HepG2 (cell line): ENCODE data around the gene CASKIN2. TPM values are rescaled to one million over a fixed set of nuclear protein-coding genes. Genes with fewer than 3 reads are reported as not detected.
A peak's percentile ranks its signal among the peaks of the same experiment; 100 is the strongest.

Source experiments
- ETV6 ChIP-seq: sonication (generic); formaldehyde crosslinking; conservative IDR thresholded peaks from 2 replicates; pipeline ENCODE4 v1.4.0; 2020; ENCODE audit warnings: missing genetic modification reagents
- FOXA1 ChIP-seq, 2 experiments: fragments of 450-650 bp in 1 of 2; sonication (generic) in 1 of 2; formaldehyde crosslinking in 1 of 2; IDR thresholded peaks; 2 replicates each; pipeline versions ENCODE4 v1.4.0 to v1.6.1; 2016 to 2020; ENCODE audit warnings: missing genetic modification reagents in 1 of 2
- HES4 ChIP-seq: sonication (generic); formaldehyde crosslinking; IDR thresholded peaks from 2 replicates; pipeline ENCODE4 v1.9.0; 2021; ENCODE audit warnings: mild to moderate bottlenecking, missing genetic modification reagents, borderline replicate concordance
- RELA ChIP-seq: sonication (generic); formaldehyde crosslinking; IDR thresholded peaks from 2 replicates; pipeline ENCODE4 v1.4.0; 2020; ENCODE audit warnings: missing genetic modification reagents
- TERF1 ChIP-seq: sonication (generic); formaldehyde crosslinking; IDR thresholded peaks from 2 replicates; pipeline ENCODE4 v1.8.0; 2022; ENCODE audit warnings: mild to moderate bottlenecking, missing genetic modification reagents, moderate library complexity
- TRIM22 ChIP-seq: fragments of 450-650 bp; IDR thresholded peaks from 2 replicates; pipeline ENCODE4 v1.6.1; 2017
- XRCC5 ChIP-seq: fragments of 200-400 bp; formaldehyde crosslinking; optimal IDR thresholded peaks from 2 replicates; pipeline ENCODE3; 2017; ENCODE audit warnings: mild to moderate bottlenecking, low read length
- ZBTB8A ChIP-seq: sonication (generic); formaldehyde crosslinking; IDR thresholded peaks from 2 replicates; pipeline ENCODE4 v1.4.0; 2020; ENCODE audit warnings: mild to moderate bottlenecking, low read depth, missing genetic modification reagents, borderline replicate concordance
- ZFP36L2 ChIP-seq: sonication (generic); formaldehyde crosslinking; IDR thresholded peaks from 2 replicates; pipeline ENCODE4 v1.4.0; 2020; ENCODE audit warnings: missing genetic modification reagents
- ZNF441 ChIP-seq: sonication (generic); formaldehyde crosslinking; IDR thresholded peaks from 2 replicates; pipeline ENCODE4 v1.7.0; 2021; ENCODE audit warnings: missing genetic modification reagents, borderline replicate concordance
- ZNF569 ChIP-seq: sonication (generic); formaldehyde crosslinking; IDR thresholded peaks from 2 replicates; pipeline ENCODE4 v1.5.0; 2020; ENCODE audit warnings: mild to moderate bottlenecking, missing genetic modification reagents, moderate library complexity, borderline replicate concordance
- polyA plus RNA-seq, 8 experiments: library from polyadenylated mRNA; depleted of rRNA in 3 of 8; stranded (reverse) in 7 of 8; unstranded in 1 of 8; fragments of >200 nt; fragmentation: Illumina TruSeq in 4 of 8; extraction: Trizol in 4 of 8; gene quantifications; 2 replicates each; pipeline versions ENCODE4 v1.2.1 to v1.2.3, GENCODE V29; 2011 to 2016; ENCODE audit warnings: low read depth in 4 of 8, missing spikeins in 1 of 8, mixed read lengths in 1 of 8; ENCODE audit not compliant: insufficient read depth in 1 of 8
- total RNA-seq, 5 experiments: library from RNA; depleted of rRNA; stranded (reverse); fragments of >200 nt; fragmentation: Illumina TruSeq; extraction: Trizol; gene quantifications; 2 replicates each; pipeline ENCODE4 v1.2.3, GENCODE V29; 2016; ENCODE audit warnings: low read depth in 1 of 5
- TF ChIP-seq, protein P1 (sequence below): sonication (generic); formaldehyde crosslinking; IDR thresholded peaks from 2 replicates; pipeline ENCODE4 v1.4.0; 2020; ENCODE audit warnings: mild to moderate bottlenecking, missing genetic modification reagents, borderline replicate concordance
- TF ChIP-seq, protein P2 (sequence below): sonication (generic); formaldehyde crosslinking; IDR thresholded peaks from 2 replicates; pipeline ENCODE4 v1.4.0; 2020; ENCODE audit warnings: mild to moderate bottlenecking, missing genetic modification reagents
- TF ChIP-seq, protein P3 (sequence below): sonication (generic); formaldehyde crosslinking; IDR thresholded peaks from 2 replicates; pipeline ENCODE4 v1.5.0; 2020; ENCODE audit warnings: missing genetic modification reagents

Gene CASKIN2
- total and polyA plus RNA-seq, 2 of the 13 experiments (the other 11 are each of a cell fraction or from before 2014, with no cell fraction given) = 5.2 to 7.8 TPM

GRCh38 chr17:75549246-75550138, 34.2 kb upstream of the CASKIN2 start (continued):
- TF ChIP-seq, protein P1, sequence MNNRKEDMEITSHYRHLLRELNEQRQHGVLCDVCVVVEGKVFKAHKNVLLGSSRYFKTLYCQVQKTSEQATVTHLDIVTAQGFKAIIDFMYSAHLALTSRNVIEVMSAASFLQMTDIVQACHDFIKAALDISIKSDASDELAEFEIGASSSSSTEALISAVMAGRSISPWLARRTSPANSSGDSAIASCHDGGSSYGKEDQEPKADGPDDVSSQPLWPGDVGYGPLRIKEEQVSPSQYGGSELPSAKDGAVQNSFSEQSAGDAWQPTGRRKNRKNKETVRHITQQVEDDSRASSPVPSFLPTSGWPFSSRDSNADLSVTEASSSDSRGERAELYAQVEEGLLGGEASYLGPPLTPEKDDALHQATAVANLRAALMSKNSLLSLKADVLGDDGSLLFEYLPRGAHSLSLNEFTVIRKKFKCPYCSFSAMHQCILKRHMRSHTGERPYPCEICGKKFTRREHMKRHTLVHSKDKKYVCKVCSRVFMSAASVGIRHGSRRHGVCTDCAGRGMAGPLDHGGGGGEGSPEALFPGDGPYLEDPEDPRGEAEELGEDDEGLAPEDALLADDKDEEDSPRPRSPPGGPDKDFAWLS (CRISPR knock-in tag) = no peak
- TF ChIP-seq ZNF441 (CRISPR knock-in tag) = no peak
- TF ChIP-seq ZBTB8A = no peak
- TF ChIP-seq ZNF569 = no peak
- no peak for TF ChIP-seq ETV6 (CRISPR knock-in tag)
- TF ChIP-seq RELA = no peak; the same call in 1 of the 2 replicates
- TF ChIP-seq, protein P2, sequence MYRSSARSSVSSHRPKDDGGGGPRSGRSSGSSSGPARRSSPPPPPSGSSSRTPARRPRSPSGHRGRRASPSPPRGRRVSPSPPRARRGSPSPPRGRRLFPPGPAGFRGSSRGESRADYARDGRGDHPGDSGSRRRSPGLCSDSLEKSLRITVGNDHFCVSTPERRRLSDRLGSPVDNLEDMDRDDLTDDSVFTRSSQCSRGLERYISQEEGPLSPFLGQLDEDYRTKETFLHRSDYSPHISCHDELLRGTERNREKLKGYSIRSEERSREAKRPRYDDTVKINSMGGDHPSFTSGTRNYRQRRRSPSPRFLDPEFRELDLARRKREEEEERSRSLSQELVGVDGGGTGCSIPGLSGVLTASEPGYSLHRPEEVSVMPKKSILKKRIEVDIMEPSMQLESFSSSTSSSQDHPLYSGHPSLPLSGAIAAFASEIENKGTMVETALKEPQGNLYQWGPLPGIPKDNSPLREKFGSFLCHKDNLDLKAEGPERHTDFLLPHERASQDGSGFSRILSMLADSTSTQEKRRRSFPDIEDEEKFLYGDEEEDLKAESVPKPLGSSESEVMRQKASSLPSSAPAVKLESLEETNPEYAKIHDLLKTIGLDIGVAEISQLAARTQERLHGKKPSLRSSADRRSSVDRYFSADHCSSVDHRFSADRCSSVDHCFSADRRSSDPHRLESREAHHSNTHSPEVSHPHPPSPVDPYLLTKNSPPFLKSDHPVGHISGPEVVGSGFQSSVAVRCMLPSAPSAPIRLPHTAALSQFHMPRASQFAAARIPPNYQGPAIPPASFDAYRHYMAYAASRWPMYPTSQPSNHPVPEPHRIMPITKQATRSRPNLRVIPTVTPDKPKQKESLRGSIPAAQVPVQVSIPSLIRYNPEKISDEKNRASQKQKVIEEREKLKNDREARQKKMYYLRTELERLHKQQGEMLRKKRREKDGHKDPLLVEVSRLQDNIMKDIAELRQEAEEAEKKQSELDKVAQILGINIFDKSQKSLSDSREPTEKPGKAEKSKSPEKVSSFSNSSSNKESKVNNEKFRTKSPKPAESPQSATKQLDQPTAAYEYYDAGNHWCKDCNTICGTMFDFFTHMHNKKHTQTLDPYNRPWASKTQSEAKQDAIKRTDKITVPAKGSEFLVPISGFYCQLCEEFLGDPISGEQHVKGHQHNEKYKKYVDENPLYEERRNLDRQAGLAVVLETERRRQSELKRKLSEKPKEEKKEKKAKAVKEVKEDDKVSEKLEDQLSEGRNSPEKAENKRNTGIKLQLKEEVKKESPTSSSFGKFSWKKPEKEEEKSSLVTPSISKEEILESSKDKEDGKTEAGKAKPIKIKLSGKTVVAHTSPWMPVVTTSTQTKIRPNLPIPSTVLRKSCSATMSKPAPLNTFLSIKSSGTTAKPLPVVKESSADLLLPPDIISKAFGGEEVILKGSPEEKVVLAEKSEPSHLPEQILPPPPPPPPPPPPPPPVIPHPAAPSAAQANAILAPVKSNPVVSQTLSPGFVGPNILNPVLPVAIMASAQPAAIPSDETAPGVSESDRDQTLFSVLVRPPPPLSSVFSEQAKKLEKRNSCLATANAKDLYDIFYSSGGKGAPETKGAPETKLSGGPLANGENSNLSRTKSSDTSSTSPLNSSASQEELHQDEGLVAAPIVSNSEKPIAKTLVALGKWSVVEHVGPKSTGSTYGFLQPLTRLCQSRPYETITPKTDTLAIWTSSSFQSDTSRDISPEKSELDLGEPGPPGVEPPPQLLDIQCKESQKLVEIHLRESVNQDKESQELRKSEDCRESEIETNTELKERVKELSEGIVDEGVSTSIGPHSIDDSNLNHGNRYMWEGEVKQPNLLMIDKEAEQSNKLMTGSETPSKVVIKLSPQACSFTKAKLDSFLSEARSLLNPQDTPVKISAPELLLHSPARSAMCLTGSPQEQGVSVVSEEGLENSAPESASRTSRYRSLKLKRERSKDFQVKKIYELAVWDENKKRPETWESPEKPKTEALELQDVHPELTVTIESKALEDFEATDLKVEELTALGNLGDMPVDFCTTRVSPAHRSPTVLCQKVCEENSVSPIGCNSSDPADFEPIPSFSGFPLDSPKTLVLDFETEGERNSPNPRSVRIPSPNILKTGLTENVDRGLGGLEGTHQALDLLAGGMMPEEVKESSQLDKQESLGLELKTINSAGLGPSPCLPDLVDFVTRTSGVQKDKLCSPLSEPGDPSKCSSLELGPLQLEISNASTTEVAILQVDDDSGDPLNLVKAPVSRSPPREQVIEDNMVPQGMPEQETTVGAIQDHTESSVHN (CRISPR knock-in tag) = no peak; the same call in 1 of the 2 replicates
- no peak for TF ChIP-seq TRIM22
- TF ChIP-seq ZFP36L2 (CRISPR knock-in tag) = no peak
- no peak for TF ChIP-seq TERF1 (CRISPR knock-in tag)
- TF ChIP-seq, protein P3, sequence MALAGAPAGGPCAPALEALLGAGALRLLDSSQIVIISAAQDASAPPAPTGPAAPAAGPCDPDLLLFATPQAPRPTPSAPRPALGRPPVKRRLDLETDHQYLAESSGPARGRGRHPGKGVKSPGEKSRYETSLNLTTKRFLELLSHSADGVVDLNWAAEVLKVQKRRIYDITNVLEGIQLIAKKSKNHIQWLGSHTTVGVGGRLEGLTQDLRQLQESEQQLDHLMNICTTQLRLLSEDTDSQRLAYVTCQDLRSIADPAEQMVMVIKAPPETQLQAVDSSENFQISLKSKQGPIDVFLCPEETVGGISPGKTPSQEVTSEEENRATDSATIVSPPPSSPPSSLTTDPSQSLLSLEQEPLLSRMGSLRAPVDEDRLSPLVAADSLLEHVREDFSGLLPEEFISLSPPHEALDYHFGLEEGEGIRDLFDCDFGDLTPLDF (CRISPR knock-in tag) = no peak
- TF ChIP-seq HES4 = no peak; the same call in 1 of the 2 replicates
- TF ChIP-seq XRCC5 = peak; percentile 73
- no peak for TF ChIP-seq FOXA1 (IDR thresholded peaks at IDR 0.05)
- peak; percentile 81 for TF ChIP-seq FOXA1 (CRISPR knock-in tag; IDR thresholded peaks at IDR 0.05)
